H9 (cell line): ENCODE data around the gene CSMD2. TPM values are rescaled to one million over a fixed set of nuclear protein-coding genes. Genes with fewer than 3 reads are reported as not detected.

Experiments used
- DNase-seq: peaks from one replicate; pipeline ENCODE4 v3.0.0-alpha.2; 2017
- H2AFZ ChIP-seq: one replicate; pipeline ENCODE4 v1.6.1; 2013; ENCODE audit warnings: mild to moderate bottlenecking, low read length, control low read depth, moderate library complexity
- H2AK5ac ChIP-seq: 2 replicates; pipeline ENCODE4 v1.6.1; 2013; ENCODE audit warnings: low read length, control low read depth, mixed read lengths; ENCODE audit not compliant: insufficient read length
- H2BK120ac ChIP-seq: one replicate; pipeline ENCODE4 v1.6.1; 2013; ENCODE audit warnings: low read depth, mild to moderate bottlenecking, low read length, control low read depth, inconsistent platforms; ENCODE audit not compliant: poor library complexity, severe bottlenecking
- H2BK12ac ChIP-seq: 2 replicates; pipeline ENCODE4 v1.6.1; 2013; ENCODE audit warnings: low read length, control low read depth, mixed read lengths, low read depth; ENCODE audit not compliant: insufficient read length
- H2BK15ac ChIP-seq: 2 replicates; pipeline ENCODE4 v1.6.1; 2013; ENCODE audit warnings: low read depth, low read length, control low read depth
- H2BK20ac ChIP-seq: one replicate; pipeline ENCODE4 v1.6.1; 2013; ENCODE audit warnings: low read depth, mild to moderate bottlenecking, low read length, control low read depth, inconsistent platforms; ENCODE audit not compliant: poor library complexity, severe bottlenecking
- H2BK5ac ChIP-seq: 2 replicates; pipeline ENCODE4 v1.6.1; 2013; ENCODE audit warnings: low read length, control low read depth, mixed read lengths; ENCODE audit not compliant: insufficient read length
- H3K14ac ChIP-seq: 2 replicates; pipeline ENCODE4 v1.6.1; 2013; ENCODE audit warnings: low read length, control low read depth; ENCODE audit not compliant: insufficient read depth
- H3K18ac ChIP-seq: 2 replicates; pipeline ENCODE4 v1.6.1; 2013; ENCODE audit warnings: low read depth, mild to moderate bottlenecking, mixed read lengths, low read length, control low read depth; ENCODE audit not compliant: insufficient read length
- H3K23ac ChIP-seq: 2 replicates; pipeline ENCODE4 v1.6.1; 2013; ENCODE audit warnings: low read length, control low read depth, mixed read lengths, low read depth; ENCODE audit not compliant: insufficient read length
- H3K23me2 ChIP-seq: 2 replicates; pipeline ENCODE4 v1.6.1; 2013; ENCODE audit warnings: low read depth, mild to moderate bottlenecking, mixed read lengths, low read length, control low read depth; ENCODE audit not compliant: insufficient read length, poor library complexity, severe bottlenecking
- H3K27ac ChIP-seq: 2 replicates; pipeline ENCODE4 v1.5.1; 2013; ENCODE audit warnings: low read length, control low read depth, mixed read lengths, low read depth; ENCODE audit not compliant: insufficient read length
- H3K27me3 ChIP-seq: 2 replicates; pipeline ENCODE4 v1.6.1; 2013; ENCODE audit warnings: low read length, control low read depth, inconsistent platforms; ENCODE audit not compliant: insufficient read depth
- H3K4ac ChIP-seq: 2 replicates; pipeline ENCODE4 v1.6.1; 2013; ENCODE audit warnings: low read depth, mild to moderate bottlenecking, control low read depth, inconsistent platforms, low read length, moderate library complexity
- H3K4me1 ChIP-seq: 2 replicates; pipeline ENCODE4 v1.6.1; 2013; ENCODE audit warnings: low read length, control low read depth, inconsistent platforms; ENCODE audit not compliant: insufficient read depth
- H3K4me2 ChIP-seq: 2 replicates; pipeline ENCODE4 v1.6.1; 2013; ENCODE audit warnings: low read length, control low read depth, mixed read lengths; ENCODE audit not compliant: insufficient read length, insufficient read depth
- H3K56ac ChIP-seq: 2 replicates; pipeline ENCODE4 v1.6.1; 2013; ENCODE audit warnings: low read depth, mild to moderate bottlenecking, mixed read lengths, low read length, control low read depth; ENCODE audit not compliant: insufficient read length
- H3K79me1 ChIP-seq: 2 replicates; pipeline ENCODE4 v1.6.1; 2013; ENCODE audit warnings: low read depth, mild to moderate bottlenecking, moderate library complexity, low read length, control low read depth, inconsistent platforms; ENCODE audit not compliant: insufficient read depth, poor library complexity, severe bottlenecking
- H3K79me2 ChIP-seq: 2 replicates; pipeline ENCODE4 v1.6.1; 2013; ENCODE audit warnings: low read length, control low read depth, inconsistent platforms; ENCODE audit not compliant: insufficient read depth
- H3K9ac ChIP-seq: 2 replicates; pipeline ENCODE4 v1.6.1; 2013; ENCODE audit warnings: low read length, control low read depth, mixed read lengths; ENCODE audit not compliant: insufficient read length; ENCODE audit errors: extremely low read depth
- H3K9me3 ChIP-seq: one replicate; pipeline ENCODE4 v1.6.1; 2013; ENCODE audit warnings: low read depth, low read length, inconsistent platforms; ENCODE audit not compliant: control insufficient read depth
- H3T11ph ChIP-seq: one replicate; pipeline ENCODE4 v1.6.1; 2013; ENCODE audit warnings: mild to moderate bottlenecking, low read length, control low read depth, inconsistent platforms
- H4K20me1 ChIP-seq: one replicate; pipeline ENCODE4 v1.6.1; 2013; ENCODE audit not compliant: control insufficient read depth, insufficient read length, insufficient read depth
- H4K5ac ChIP-seq: 2 replicates; pipeline ENCODE4 v1.6.1; 2013; ENCODE audit warnings: low read depth, mild to moderate bottlenecking, mixed read lengths, low read length, control low read depth; ENCODE audit not compliant: insufficient read length
- H4K8ac ChIP-seq: replicated peaks from 2 replicates; pipeline ENCODE4 v1.6.1; 2013; ENCODE audit warnings: low read length, control low read depth, mixed read lengths, low read depth; ENCODE audit not compliant: insufficient read length
- H4K91ac ChIP-seq: 2 replicates; pipeline ENCODE4 v1.6.1; 2013; ENCODE audit warnings: low read depth, mild to moderate bottlenecking, moderate library complexity, mixed read lengths, low read length, control low read depth; ENCODE audit not compliant: insufficient read length
- H3K27ac Mint-ChIP-seq, 3 experiments: 2 replicates in 2 of 3; 3 replicates in 1 of 3; pipeline ENCODE4 v1.8.0; 2020 to 2021; ENCODE audit warnings: mixed read lengths in 3 of 3, mild to moderate bottlenecking in 1 of 3, moderate library complexity in 1 of 3
- H3K27me3 Mint-ChIP-seq: 2 replicates; pipeline ENCODE4 v1.8.0; 2021; ENCODE audit warnings: low read depth, mild to moderate bottlenecking, moderate library complexity, mixed read lengths
- H3K36me3 Mint-ChIP-seq, 3 experiments: 2 replicates in 2 of 3; 3 replicates in 1 of 3; pipeline ENCODE4 v1.8.0; 2020 to 2021; ENCODE audit warnings: low read depth in 3 of 3, mixed read lengths in 3 of 3; ENCODE audit not compliant: insufficient read depth in 1 of 3
- H3K4me1 Mint-ChIP-seq, 2 experiments: 2 replicates each; pipeline ENCODE4 v1.8.0; 2020; ENCODE audit warnings: mixed read lengths in 2 of 2
- H3K4me3 Mint-ChIP-seq, 2 experiments: 2 replicates in 1 of 2; 3 replicates in 1 of 2; pipeline ENCODE4 v1.8.0; 2020 to 2021; ENCODE audit warnings: mild to moderate bottlenecking in 2 of 2, mixed read lengths in 2 of 2, moderate library complexity in 1 of 2
- H3K9me3 Mint-ChIP-seq, 2 experiments: 2 replicates in 1 of 2; 3 replicates in 1 of 2; pipeline ENCODE4 v1.8.0; 2020; ENCODE audit warnings: mild to moderate bottlenecking in 2 of 2, mixed read lengths in 2 of 2, moderate library complexity in 1 of 2
- CTCF ChIP-seq: fragments of 200-600 bp; sonication (generic); conservative IDR thresholded peaks from 3 replicates; pipeline ENCODE4 v1.8.0; 2021; ENCODE audit warnings: antibody characterized with exemption, mild to moderate bottlenecking
- WGBS: extraction: QIAGEN DNeasy Blood & Tissue Kit; methylation state at CpG from one replicate; pipeline ENCODE4 v1.1.7; 2013; ENCODE audit warnings: missing lambda C conversion rate, low lambda C conversion rate, mixed read lengths; ENCODE audit not compliant: insufficient read length; ENCODE audit errors: extremely low coverage; 5-methylcytosine and 5-hydroxymethylcytosine counted together
- total RNA-seq: library from RNA; stranded (reverse); gene quantifications from 2 replicates; pipeline ENCODE4 v1.2.1, GENCODE V29; 2021

Gene CSMD2
- total RNA-seq, 1 experiment from 2014 or later, result 6.4 TPM

- Histone ChIP-seq H3K9me3 (no peaks in the 10 kb centered on the region), H3K4me2 (no peak overlapping the region), H4K8ac (no peak overlapping the region), H3K23me2 (no peaks in the 10 kb centered on the region), H2BK12ac (no peak overlapping the region), H3K79me1 (no peaks in the 10 kb centered on the region), H2BK15ac (no peak overlapping the region), H3K14ac (no peak overlapping the region), H3K79me2 (no peaks in the 10 kb centered on the region), H4K20me1 (no peaks in the 10 kb centered on the region), H2BK5ac (no peak overlapping the region), H4K91ac (no peak overlapping the region), H2BK120ac (no peak overlapping the region), H3T11ph (no peak overlapping the region), H3K18ac (no peak overlapping the region), H3K4me1 (no peaks in the 10 kb centered on the region), H2AK5ac (no peak overlapping the region), H2AFZ (no peak overlapping the region), H3K27ac (no peak overlapping the region), H3K56ac (no peak overlapping the region), H3K4ac (no peak overlapping the region), H4K5ac (no peak overlapping the region), H3K23ac (no peak overlapping the region), H2BK20ac (no peak overlapping the region), H3K27me3 (no peaks in the 10 kb centered on the region), H3K9ac (no peak overlapping the region)
- Mint-ChIP-seq H3K9me3 (no peaks in the 10 kb centered on the region), H3K27me3 (peaks cover 2% of the 10 kb centered on the region), H3K4me3 (no peak overlapping the region), H3K36me3 (no peaks in the 10 kb centered on the region), H3K27ac (no peak overlapping the region), H3K4me1 (peaks cover 0 to 5% of the 10 kb centered on the region in 2 experiments; a peak in 1 of 4 replicates)
- DNase-seq, result no peak
- no peak for TF ChIP-seq CTCF
- WGBS, result no CpG with 5 or more reads among the region's 5 CpGs
Observed at GRCh38 chr1:33586795-33587194, 578.2 kb downstream of the CSMD2 start.
